Stromal cell of bone marrow (primary cell): Measurements from ENCODE around the gene RFWD3.
A peak's percentile ranks its signal among the peaks of the same experiment; 100 is the strongest.
"Not testable (repeated sequence)": the region's sequence is repeated elsewhere in the genome, so short reads cannot be mapped to it uniquely, and the experiment has no call there.

ENCODE experiments used
- DNase-seq: peaks from one replicate; pipeline ENCODE4 v3.0.0-alpha.2; 2012; ENCODE audit warnings: low read depth

The RFWD3 gene, protein sequence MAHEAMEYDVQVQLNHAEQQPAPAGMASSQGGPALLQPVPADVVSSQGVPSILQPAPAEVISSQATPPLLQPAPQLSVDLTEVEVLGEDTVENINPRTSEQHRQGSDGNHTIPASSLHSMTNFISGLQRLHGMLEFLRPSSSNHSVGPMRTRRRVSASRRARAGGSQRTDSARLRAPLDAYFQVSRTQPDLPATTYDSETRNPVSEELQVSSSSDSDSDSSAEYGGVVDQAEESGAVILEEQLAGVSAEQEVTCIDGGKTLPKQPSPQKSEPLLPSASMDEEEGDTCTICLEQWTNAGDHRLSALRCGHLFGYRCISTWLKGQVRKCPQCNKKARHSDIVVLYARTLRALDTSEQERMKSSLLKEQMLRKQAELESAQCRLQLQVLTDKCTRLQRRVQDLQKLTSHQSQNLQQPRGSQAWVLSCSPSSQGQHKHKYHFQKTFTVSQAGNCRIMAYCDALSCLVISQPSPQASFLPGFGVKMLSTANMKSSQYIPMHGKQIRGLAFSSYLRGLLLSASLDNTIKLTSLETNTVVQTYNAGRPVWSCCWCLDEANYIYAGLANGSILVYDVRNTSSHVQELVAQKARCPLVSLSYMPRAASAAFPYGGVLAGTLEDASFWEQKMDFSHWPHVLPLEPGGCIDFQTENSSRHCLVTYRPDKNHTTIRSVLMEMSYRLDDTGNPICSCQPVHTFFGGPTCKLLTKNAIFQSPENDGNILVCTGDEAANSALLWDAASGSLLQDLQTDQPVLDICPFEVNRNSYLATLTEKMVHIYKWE

DNA sequence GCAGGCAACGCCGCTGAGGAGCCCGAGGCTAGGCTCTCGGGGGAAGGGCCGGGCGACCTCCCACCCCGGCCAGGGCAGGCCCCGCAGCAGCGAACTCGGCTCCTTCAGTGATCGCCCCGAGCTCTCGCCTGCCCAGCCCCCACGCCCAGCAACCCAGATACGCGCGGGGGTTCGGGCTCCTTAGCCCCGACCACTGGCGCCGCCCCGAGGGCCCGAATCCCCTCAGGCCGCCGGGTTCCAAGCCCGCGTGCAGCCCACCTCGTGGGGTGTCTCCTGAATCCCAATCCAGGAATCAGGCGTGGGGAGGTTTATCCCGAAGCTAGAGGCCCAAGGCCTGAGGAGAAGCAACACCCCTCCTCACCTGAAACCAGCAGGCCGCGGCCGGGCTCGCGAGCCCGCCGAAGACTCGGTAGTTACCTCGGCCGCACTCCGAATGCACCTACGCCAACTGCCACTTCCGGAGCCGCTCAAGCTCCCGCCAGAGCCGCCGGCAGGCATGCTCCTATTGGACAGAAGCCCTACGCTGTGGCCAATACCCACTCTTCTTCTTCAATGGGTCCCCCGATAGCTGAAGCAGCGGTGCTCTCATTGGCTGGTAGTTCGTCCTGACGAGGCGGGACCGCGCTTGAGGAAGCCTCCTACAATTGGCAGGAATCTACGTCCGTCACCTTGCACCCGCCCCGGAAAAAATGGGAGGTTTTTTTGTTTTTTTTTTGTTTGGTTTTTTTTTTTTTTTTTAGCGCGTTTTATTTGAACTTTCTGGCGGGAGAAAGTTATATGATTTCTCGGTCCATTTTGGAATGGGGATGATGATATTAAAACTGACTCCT is at the start of gene RFWD3:
TSS of gene RFWD3 (minus strand) at position 453 of the 830 bp plus-strand sequence. CDS start 5,428 bp downstream, outside the sequence.
- DNase-seq = peak; percentile 98

- no peak for DNase-seq
These were observed 49.7 kb upstream of the RFWD3 start for GRCh38 chr16:74716355-74716754.

DNA sequence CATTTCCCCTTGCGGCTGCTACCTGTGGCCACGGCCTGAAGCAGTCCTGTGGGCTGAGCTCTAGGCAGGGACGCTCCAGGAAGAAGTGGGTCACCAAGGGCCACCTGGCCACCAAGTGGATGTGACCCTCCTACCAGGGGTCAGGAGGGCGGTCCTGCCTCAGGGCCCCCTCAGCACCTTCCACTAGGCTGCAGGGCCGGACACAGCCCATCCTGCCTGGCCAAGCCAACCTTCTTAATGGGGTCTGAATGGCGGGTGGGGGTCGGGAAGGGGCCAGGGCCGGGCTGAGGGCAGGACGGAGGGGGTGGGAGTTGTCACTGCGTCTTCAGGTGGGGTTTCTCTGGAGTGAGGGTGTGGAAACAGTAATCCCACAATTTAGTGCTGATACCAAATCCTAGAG is 47.2 kb upstream of the RFWD3 start:
- no peak for DNase-seq

DNA sequence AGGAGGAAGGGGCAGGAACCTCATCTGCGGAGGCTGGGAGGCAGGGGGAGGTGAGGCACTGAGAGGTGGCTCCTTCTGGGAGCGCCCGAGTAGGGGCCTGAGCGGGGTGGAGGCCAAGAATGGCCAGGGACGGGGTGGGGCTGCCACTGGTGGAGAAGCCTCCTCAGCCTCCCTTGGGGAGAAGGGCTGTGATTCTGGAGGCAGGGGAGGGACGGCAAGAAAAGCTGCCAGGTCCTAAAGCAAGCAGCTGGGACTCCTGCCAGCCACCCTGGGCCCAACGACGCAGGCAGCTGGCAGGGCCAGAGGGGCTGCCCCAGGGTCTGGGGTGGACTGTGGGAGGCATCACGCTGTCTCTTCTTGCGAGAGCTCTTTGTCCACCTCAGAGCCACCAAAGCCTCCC is 46.6 kb upstream of the RFWD3 start:
- DNase-seq = no peak

DNA sequence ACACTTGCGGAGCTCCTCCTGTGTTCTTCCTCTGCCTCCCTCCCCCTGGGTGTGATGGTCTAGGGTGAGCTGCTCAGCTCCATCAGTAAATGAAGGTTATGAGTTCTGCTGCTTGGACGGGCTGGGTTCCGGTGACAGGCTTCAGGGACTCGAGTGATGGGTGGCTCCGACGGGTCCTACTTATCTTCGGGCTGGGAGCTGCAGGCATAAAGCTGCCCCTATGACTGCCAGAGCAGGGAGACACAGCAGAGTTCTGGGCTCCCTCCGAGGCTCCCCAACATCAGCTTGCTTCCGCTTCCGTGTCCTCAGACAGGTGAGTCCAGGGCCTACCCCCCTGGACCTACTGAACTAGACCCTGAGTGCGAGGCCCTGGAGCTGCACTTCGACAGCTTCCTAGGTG is 45.3 kb upstream of the RFWD3 start:
- DNase-seq = no peak

DNA sequence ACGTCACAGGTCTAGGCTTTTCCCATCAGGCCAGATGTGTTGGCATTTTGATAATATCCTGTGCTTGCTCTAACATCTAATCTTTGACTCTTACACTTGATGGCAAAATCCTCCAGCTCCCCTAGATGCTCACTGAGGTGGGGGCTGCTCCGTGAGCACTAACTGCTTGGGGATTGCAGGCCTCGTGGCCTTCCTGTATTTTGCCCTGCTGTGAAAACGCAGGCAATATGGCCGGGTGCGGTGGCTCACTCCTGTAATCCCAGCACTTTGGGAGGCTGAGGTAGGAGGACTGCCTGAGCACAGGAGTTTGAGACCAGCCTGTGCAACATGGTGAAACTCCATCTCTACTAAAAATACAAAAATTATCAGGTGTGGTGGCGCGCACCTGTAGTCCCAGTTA is 43.7 kb upstream of the RFWD3 start:
- no peak for DNase-seq

DNA sequence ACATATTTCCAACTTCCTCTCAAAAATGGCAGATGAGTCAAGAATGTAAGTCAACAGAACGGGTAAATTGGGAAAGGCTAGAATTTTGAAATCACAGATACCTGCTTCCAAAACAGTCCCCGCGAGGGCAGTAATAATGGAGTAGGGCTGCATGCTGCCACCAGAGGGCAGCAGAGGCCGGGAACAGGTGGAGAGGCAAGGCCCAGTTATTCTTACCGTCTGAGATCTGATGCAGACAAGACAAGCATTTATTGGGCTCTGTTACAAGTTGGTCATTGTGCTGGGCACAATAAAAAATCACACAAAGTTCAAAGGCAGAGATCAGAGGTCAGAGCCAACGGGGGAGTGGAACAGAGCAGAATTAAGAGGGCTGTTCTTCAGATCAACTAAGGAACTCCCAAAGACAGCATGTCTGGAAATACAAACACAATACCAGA is 42.8 kb upstream of the RFWD3 start:
- DNase-seq = peak; percentile 50

GRCh38 chr16:74700438-74701225 is 34.0 kb upstream of the RFWD3 start, which contains the start of gene MLKL:
Gene MLKL (minus strand): TSS chr16:74700862. CDS start chr16:74695757, 5,105 bp downstream.
- peak; percentile 38 for DNase-seq

DNA sequence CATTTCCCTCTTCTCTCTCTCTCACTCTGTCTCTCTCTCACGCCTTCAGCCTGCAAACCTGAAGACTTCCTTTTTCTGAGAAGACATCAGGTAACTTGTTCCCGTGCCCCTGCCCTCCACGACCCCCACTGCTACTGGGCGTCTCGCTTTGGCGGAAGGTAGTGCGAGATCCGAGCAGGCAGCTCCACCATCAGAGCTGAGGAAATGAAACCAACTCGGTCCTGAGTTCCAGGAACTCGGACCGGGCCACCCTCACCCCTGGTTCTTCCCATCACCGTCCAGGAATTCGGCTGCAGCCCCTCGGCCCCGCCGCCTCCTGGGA is 33.4 kb upstream of the RFWD3 start:
- DNase-seq = no peak

DNA sequence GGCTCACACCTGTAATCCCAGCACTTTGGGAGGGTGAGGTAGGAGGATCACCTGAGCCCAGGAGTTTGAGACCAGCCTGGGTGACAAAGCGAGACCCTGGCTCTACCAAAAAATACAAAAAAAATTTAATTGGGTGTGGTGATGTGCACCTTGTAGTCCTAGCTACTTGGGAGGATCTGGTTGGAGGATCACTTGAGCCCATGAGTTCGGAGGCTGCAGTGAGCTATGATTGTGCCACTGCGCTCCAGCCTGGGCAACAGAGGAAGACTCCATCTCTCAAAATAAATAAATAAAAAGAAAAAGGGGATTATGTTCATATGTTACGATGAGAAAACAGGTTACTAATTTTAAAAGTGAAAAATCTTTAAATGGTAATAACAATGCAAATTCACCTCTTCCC is 33.0 kb upstream of the RFWD3 start:
- DNase-seq = no peak

- DNase-seq = no peak
These were observed 31.5 kb upstream of the RFWD3 start for GRCh38 chr16:74698222-74698621.

- DNase-seq = peak; percentile 92
These were observed 29.1 kb upstream of the RFWD3 start for GRCh38 chr16:74695450-74696422.

GRCh38 chr16:74691093-74691855 is 24.6 kb upstream of the RFWD3 start:
- no peak for DNase-seq

DNA sequence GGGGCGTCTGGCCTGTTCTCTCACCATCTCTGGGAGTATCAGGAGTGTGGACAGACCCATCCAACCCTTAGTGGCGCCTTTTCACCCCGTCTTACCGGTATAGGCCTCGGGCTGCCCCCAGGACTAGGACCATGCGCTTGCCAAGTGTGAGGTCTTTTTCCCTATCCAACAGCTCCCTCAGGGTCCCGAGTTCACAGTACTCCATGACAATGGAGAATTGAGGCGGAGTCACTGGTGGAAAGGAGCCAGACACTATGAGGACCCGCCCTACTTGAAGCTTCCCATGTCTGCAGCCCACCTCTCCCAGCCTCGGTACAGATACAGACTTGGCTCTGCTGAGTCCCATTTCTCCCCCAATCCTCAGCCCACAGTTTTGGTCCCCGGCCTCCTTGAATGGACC is 15.9 kb upstream of the RFWD3 start:
- DNase-seq = no peak

DNA sequence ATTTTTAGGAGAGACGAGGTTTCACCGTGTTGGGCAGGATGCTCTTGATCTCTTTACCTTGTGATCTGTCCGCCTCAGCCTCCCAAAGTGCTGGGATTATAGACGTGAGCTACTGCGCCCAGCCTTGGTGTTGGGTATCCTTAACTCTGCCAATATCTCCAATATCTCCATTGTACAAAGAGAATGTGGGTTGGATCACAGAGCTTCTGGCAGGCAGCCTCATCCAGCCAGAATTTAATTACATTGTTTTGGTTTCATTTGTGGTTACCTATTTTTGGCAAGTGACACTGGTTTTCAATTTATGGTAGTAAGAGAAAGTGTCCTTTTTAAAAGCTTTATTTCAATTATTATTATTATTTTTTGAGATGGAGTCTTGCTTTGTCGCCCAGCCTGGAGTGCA is 14.0 kb upstream of the RFWD3 start:
- no peak for DNase-seq

GRCh38 chr16:74679983-74680382 is 13.3 kb upstream of the RFWD3 start:
- no peak for DNase-seq

DNA sequence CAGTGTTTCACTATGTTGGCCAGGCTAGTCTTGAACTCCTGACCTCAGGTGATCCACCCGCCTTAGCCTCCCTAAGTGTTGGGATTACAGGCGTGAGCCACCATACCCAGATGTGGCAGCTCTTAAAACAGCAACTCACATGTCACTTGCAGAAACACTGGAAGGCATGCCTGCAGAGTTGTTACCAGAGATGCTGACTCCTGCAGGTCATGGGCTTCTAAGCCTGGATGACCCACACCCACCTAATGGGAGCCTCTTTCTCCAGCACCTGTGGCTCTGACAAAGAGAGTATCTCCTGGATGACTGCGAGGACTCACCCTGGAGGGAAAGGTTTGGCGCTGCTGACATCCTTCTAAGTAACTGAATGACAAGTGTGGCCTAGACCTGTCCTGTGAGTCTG is 11.2 kb upstream of the RFWD3 start:
- DNase-seq = no peak

- no peak for DNase-seq
These were observed 7.2 kb upstream of the RFWD3 start for GRCh38 chr16:74673876-74674275.

GRCh38 chr16:74668877-74669276 is 2.2 kb upstream of the RFWD3 start:
- not testable (repeated sequence) for DNase-seq

DNA sequence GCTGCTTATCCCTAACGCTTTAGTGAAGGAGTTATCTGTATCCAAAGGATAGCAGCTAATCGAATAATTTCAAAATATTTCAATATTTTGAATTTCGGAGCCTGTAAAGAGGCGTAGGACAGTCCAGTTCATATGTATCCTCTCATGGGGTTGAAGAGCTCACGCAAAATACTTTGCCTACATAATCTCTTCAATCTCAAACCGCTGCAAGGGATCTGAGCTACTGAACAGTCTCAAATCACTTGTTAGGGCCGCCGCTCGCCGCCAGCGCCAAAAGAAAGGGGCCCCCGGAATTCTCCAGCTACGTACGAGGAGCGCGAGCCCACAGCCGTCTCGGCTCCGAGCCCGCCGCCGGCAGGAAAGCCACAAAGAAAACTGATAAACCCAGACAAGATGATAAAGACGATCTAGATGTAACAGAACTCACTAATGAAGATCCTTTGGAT is 601 bp upstream of the RFWD3 start:
- DNase-seq = no peak
